ENCODE data around the gene BLVRB. TPM values are rescaled to one million over a fixed set of nuclear protein-coding genes. Genes with fewer than 3 reads are reported as not detected.

BLVRB gene
- 53.3 and 67.3 TPM in 2 replicates for total RNA-seq

GRCh38 chr19:40465557-40466218 lies at the start of gene BLVRB:
Gene BLVRB, minus strand, starts transcription at chr19:40465745. Its CDS starts 57 bp downstream, at chr19:40465688.

GRCh38 chr19:40466985-40467734 lies 1.6 kb upstream of the BLVRB start, which contains the start of gene SPTBN4:
Gene SPTBN4, plus strand, starts transcription at chr19:40467001. Its CDS starts 5,621 bp downstream, at chr19:40472622.

GRCh38 chr19:40444000-40444824 lies 21.3 kb downstream of the BLVRB start, which contains the start of gene SERTAD3:
Gene SERTAD3, minus strand, starts transcription at chr19:40444335. Its CDS starts 2,255 bp downstream, at chr19:40442080.

GRCh38 chr19:40425450-40426287 lies 39.9 kb downstream of the BLVRB start, which contains the start of gene SERTAD1:
Gene SERTAD1, minus strand, starts transcription at chr19:40425992. Its CDS starts 2,446 bp downstream, at chr19:40423546.

GRCh38 chr19:40413291-40413845 lies 52.2 kb downstream of the BLVRB start, which contains the start of gene PRX:
Gene PRX, minus strand, starts transcription at chr19:40413378. Its CDS starts 5,446 bp downstream, at chr19:40407932.

Other genes with a start within 250 kb of the BLVRB start
- not detected in 2 replicates for gene TTC9B, start 247.4 kb downstream of the BLVRB start, total RNA-seq
- gene CCNP, start 239.1 kb downstream of the BLVRB start, total RNA-seq, result 0.16 TPM in 1 of 2 replicates, not detected in the other
- 20.2 and 44.6 TPM in 2 replicates for gene AKT2, start 180.4 kb downstream of the BLVRB start, total RNA-seq
- gene C19orf47, start 117.3 kb downstream of the BLVRB start, total RNA-seq, result 5.2 and 7.0 TPM in 2 replicates
- gene PLD3, start 117.0 kb downstream of the BLVRB start, total RNA-seq, result 80.5 and 169 TPM in 2 replicates
- 0.06 TPM in 1 of 2 replicates, not detected in the other for gene HIPK4, start 75.6 kb downstream of the BLVRB start, total RNA-seq
- 0.97 and 1.1 TPM in 2 replicates for gene PRX, start 52.4 kb downstream of the BLVRB start, total RNA-seq
- 21.0 and 21.7 TPM in 2 replicates for gene SERTAD1, start 39.8 kb downstream of the BLVRB start, total RNA-seq
- gene SERTAD3, start 21.4 kb downstream of the BLVRB start, total RNA-seq, result 18.8 and 19.4 TPM in 2 replicates
- 0.06 TPM in 1 of 2 replicates, not detected in the other for gene SPTBN4, start 1.3 kb upstream of the BLVRB start, total RNA-seq
- gene SHKBP1, start 111.1 kb upstream of the BLVRB start, total RNA-seq, result 30.4 and 41.8 TPM in 2 replicates
- gene LTBP4, start 135.6 kb upstream of the BLVRB start, total RNA-seq, result 3.9 and 73.7 TPM in 2 replicates
- gene NUMBL, start 224.9 kb upstream of the BLVRB start, total RNA-seq, result 16.2 and 23.8 TPM in 2 replicates